Measurements from ENCODE around the gene OR4A15.

OR4A15 gene

DNA sequence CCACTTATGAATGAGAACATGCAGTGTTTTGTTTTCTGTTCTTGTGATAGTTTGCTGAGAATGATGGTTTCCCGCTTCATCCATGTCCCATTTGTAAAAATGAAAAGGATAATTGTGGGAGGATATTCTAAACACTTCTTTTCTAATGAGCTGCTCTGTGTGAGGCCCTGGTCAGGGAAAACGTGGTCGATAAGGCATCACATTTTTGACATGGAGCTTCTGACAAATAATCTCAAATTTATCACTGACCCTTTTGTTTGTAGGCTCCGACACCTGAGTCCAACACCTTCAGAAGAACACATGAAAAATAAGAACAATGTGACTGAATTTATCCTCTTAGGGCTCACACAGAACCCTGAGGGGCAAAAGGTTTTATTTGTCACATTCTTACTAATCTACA is at the start of gene OR4A15:
Gene OR4A15, plus strand, starts transcription at position 301 of the 400 bp plus-strand sequence. Its CDS starts 0 bp downstream, at position 301.
- DNase-seq, result no peak

DNA sequence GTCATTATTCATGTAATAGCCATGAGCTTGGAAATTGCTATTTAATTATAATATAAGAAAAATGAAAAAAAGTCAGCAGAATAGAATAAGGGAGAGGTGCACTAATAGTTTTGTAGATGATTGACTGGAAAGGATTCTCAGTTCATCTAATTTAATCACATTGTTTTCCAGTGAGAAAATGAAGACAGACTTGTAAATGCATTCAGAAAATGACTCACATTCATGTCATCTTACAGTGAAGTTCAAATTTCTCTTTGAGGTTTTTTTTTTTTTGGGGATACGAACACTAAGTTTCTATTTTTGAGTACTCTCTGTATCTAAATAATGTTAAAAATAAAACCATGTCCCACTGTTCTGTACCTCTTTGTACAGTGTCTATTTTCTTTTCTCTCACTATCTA is 43.3 kb upstream of the OR4A15 start:
- no peak for DNase-seq

GRCh38 chr11:55342901-55343300 is 24.9 kb upstream of the OR4A15 start, which contains the start of gene OR4A16:
TSS of gene OR4A16 (plus strand) at chr11:55343201. CDS start at chr11:55343201, 0 bp downstream.
- no peak for DNase-seq

DNA sequence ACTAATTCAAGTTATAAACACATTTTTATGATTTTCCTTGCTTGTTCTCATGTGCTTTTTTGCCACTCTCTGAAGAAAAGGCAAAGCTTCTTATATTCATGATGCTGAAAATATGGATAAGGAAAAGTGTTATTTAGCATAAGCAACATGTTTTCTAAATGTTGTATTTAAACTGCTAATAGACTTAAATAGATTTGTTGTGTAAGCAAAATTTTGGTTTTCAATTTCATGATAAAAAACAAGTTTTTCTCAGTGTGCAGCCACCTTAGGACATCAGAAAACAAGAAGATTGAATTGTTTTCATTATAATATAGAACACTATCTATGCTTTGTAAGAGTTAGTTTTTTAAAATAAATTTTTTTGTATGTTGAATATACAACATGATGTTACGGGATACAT is 22.5 kb upstream of the OR4A15 start:
- no peak for DNase-seq

DNA sequence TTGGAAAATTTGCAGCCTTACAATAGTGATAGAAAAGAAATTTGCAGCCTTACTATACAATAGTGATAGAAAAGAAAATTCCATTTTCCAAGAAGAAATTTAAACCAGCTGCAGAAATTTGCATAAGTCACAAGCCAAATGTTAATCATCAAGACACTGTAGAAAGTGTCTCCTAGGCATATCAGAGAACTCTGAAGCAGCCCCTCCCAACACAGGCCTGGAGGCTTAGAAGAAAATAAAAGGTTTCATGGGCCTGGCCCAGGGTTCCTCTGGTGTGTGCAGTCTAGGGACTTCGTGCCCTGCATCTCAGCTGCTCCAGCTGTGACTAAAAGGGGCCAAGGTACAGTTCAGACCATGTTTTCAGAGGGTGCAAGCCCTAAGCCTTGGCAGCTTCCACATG is 18.7 kb upstream of the OR4A15 start:
- DNase-seq, result no peak

GRCh38 chr11:55357560-55358184 is 10.1 kb upstream of the OR4A15 start:
- DNase-seq, result peak in 1 of 2 experiments; percentile 9

DNA sequence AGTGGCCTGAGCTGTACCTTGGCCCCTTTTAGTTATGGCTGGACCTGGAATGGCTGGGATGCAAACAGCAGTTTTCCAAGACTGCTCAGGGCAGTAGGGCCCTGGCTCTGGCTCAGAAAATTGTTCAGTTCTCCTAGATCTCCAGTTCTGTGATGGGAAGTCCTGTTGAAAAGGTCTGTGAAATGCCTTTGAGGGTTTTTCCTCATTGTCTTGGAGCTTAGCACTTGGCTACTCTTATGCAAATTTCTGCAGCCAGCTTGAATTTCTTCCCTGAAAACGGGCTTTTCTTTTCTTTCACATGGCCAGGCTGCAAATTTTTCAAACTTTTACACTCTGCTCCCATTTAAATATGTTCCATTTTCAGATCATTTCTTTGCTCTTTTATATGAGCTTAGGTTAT is 33.2 kb downstream of the OR4A15 start:
- DNase-seq, result no peak
